ENCODE data around the gene FBXO48. TPM values are rescaled to one million over a fixed set of nuclear protein-coding genes. Genes with fewer than 3 reads are reported as not detected.

The FBXO48 gene
- total and polyA plus RNA-seq, 2 experiments from 2014 or later = 1.1 to 1.3 TPM

- TF ChIP-seq ZNF331 (CRISPR knock-in tag; IDR thresholded peaks at IDR 0.05; ENCODE audit: low read depth) (no peak), POLR2AphosphoS5 (IDR thresholded peaks at IDR 0.05; ENCODE audit: low read depth) (no peak), CTCF (conservative IDR thresholded peaks at IDR 0.05; ENCODE audit: low read depth in 2 of 2) (no peak), ETS1 (IDR thresholded peaks at IDR 0.05) (no peak), NANOG (IDR thresholded peaks at IDR 0.05; ENCODE audit: borderline replicate concordance) (no peak), ZNF114 (CRISPR knock-in tag; IDR thresholded peaks at IDR 0.05) (no peak), JUNB (IDR thresholded peaks at IDR 0.05; ENCODE audit: unreplicated experiment) (no peak), REST (IDR thresholded peaks at IDR 0.05; ENCODE audit: unreplicated experiment) (no peak)
- H3K36me3 ChIP-seq (ENCODE audit: insufficient read depth) = no peaks in the 10 kb centered on the region
- no peak overlapping the region for H3K4me2 ChIP-seq
- H4K20me1 ChIP-seq (replicated peaks; ENCODE audit: insufficient read depth) = no peaks in the 10 kb centered on the region
- ATAC-seq (no peak), DNase-seq (ENCODE audit: low spot score) (no peak)
- H3K4me3 Mint-ChIP-seq = no peak overlapping the region
- no peaks in the 10 kb centered on the region for H3K4me1 ChIP-seq (ENCODE audit: insufficient read depth)
- no peaks in the 10 kb centered on the region for H3F3A ChIP-seq (replicated peaks; ENCODE audit: low read depth)
- H3K36me3 Mint-ChIP-seq (ENCODE audit: low read depth) = no peaks in the 10 kb centered on the region
- H3K27ac Mint-ChIP-seq = no peak overlapping the region
- H3K27me3 ChIP-seq (ENCODE audit: insufficient read depth) = no peaks in the 10 kb centered on the region
- no peak overlapping the region for H3K27ac ChIP-seq (ENCODE audit: low read depth)
- H2AFZ ChIP-seq = no peak overlapping the region
- peaks cover 7% of the 10 kb centered on the region; the same call in 2 of the 3 replicates for H3K4me1 Mint-ChIP-seq
- H3K79me2 ChIP-seq (replicated peaks; ENCODE audit: insufficient read depth) = no peaks in the 10 kb centered on the region
- H3K9me3 Mint-ChIP-seq = peaks cover 9% of the 10 kb centered on the region; the same call in 2 of the 3 replicates
- H3K9me2 ChIP-seq (ENCODE audit: insufficient read depth) = no peaks in the 10 kb centered on the region
- no peaks in the 10 kb centered on the region for H3K27me3 Mint-ChIP-seq (ENCODE audit: insufficient read depth, low read depth, poor library complexity)
- H3K4me3 ChIP-seq = no peak overlapping the region
Measured at GRCh38 chr2:68436270-68436669, 30.8 kb downstream of the FBXO48 start.

DNA sequence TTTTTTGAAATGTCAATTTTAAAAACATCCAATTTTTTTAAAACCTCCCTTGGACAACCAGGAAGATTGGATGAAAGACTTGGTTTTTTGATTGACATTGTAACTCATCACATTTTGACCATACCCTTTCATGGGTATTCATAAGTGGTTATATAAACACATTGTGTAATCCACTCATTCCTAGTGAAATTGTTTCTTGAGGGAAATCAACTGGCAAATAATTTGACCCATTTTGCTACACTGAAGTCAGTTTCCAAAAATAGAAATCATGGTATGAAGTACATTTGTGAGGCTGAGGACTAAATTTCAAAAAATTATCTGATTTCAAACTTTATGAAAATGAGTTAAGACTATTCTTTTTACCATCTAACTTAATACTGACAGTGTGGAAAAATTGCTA is 31.5 kb downstream of the FBXO48 start:
- no peaks in the 10 kb centered on the region for H3K27me3 ChIP-seq (ENCODE audit: insufficient read depth)
- TF ChIP-seq EZH2 (IDR thresholded peaks at IDR 0.05; ENCODE audit: low read depth, unreplicated experiment) = no peak
- no peak for TF ChIP-seq EZH2phosphoT487 (IDR thresholded peaks at IDR 0.05; ENCODE audit: unreplicated experiment)
- no peak for TF ChIP-seq ZNF331 (CRISPR knock-in tag; IDR thresholded peaks at IDR 0.05; ENCODE audit: low read depth)
- TF ChIP-seq NANOG (IDR thresholded peaks at IDR 0.05; ENCODE audit: borderline replicate concordance) = no peak
- no peak for TF ChIP-seq STAT1 (IDR thresholded peaks at IDR 0.05; ENCODE audit: unreplicated experiment)
- TF ChIP-seq CREB1 (CRISPR knock-in tag; IDR thresholded peaks at IDR 0.05; ENCODE audit: low read depth) = no peak
- no peak for TF ChIP-seq REST (IDR thresholded peaks at IDR 0.05; ENCODE audit: unreplicated experiment)
- TF ChIP-seq CTCF (conservative IDR thresholded peaks at IDR 0.05; ENCODE audit: low read depth in 2 of 2) = no peak
- no peak for TF ChIP-seq POLR2AphosphoS5 (IDR thresholded peaks at IDR 0.05; ENCODE audit: low read depth)

More for the DNA sequence above, 31.5 kb downstream of the FBXO48 start:
- Histone ChIP-seq H3K36me3 (ENCODE audit: insufficient read depth) (no peaks in the 10 kb centered on the region), H3K4me3 (no peak overlapping the region), H3K9me2 (ENCODE audit: insufficient read depth) (no peaks in the 10 kb centered on the region), H3K27ac (ENCODE audit: low read depth) (no peak overlapping the region), H2AFZ (no peak overlapping the region), H3K79me2 (replicated peaks; ENCODE audit: insufficient read depth) (no peaks in the 10 kb centered on the region), H3K4me1 (ENCODE audit: insufficient read depth) (no peaks in the 10 kb centered on the region), H3F3A (replicated peaks; ENCODE audit: low read depth) (no peaks in the 10 kb centered on the region), H3K4me2 (no peak overlapping the region), H4K20me1 (replicated peaks; ENCODE audit: insufficient read depth) (no peaks in the 10 kb centered on the region)
- ATAC-seq = no peak
- H3K27ac Mint-ChIP-seq = no peak overlapping the region
- H3K9me3 Mint-ChIP-seq = peaks cover 9% of the 10 kb centered on the region; the same call in 2 of the 3 replicates
- H3K4me1 Mint-ChIP-seq = peaks cover 7% of the 10 kb centered on the region; the same call in 1 of the 3 replicates
- DNase-seq (ENCODE audit: low spot score) = no peak
- H3K36me3 Mint-ChIP-seq (ENCODE audit: low read depth) = no peaks in the 10 kb centered on the region
- H3K27me3 Mint-ChIP-seq (ENCODE audit: insufficient read depth, low read depth, poor library complexity) = no peaks in the 10 kb centered on the region
- no peak overlapping the region for H3K4me3 Mint-ChIP-seq
